Thyroid gland (tissue), 4 donors: ENCODE measurements around the gene AK2. TPM values are rescaled to one million over a fixed set of nuclear protein-coding genes. Genes with fewer than 3 reads are reported as not detected.

Experiments used
- DNase-seq, 2 donors: peaks; one replicate each; pipeline ENCODE4 v3.0.0-alpha.2; 2019
- H3K27ac ChIP-seq, 3 donors: fragments of 200-600 bp; sonication (generic); 1 replicate in 2 of 3; 2 replicates in 1 of 3; pipeline ENCODE4 v1.5.1; 2016 to 2019; ENCODE audit warnings: mild to moderate bottlenecking in 1 of 3, moderate library complexity in 1 of 3
- H3K27me3 ChIP-seq: fragments of 200-600 bp; sonication (generic); one replicate; pipeline ENCODE4 v1.5.1; 2019
- H3K36me3 ChIP-seq, 2 donors: fragments of 200-600 bp; sonication (generic); one replicate each; pipeline ENCODE4 v1.5.1; 2016 to 2019
- H3K4me1 ChIP-seq, 2 donors: fragments of 200-600 bp; sonication (generic); one replicate each; pipeline ENCODE4 v1.5.1; 2017 to 2019
- H3K4me3 ChIP-seq, 3 donors: fragments of 200-600 bp; sonication (generic); replicated peaks in 1 of 3; 1 replicate in 2 of 3; 2 replicates in 1 of 3; pipeline ENCODE4 v1.5.1; 2016; ENCODE audit warnings: mild to moderate bottlenecking in 1 of 3
- H3K9me3 ChIP-seq: fragments of 200-600 bp; sonication (generic); one replicate; pipeline ENCODE4 v1.5.1; 2017
- CTCF ChIP-seq, 6 experiments: fragments of 200-600 bp in 3 of 6; fragments of 450-650 bp in 3 of 6; sonication (generic) in 3 of 6; IDR thresholded peaks; one replicate each; pipeline ENCODE4 v1.5.1; 2016 to 2019; ENCODE audit warnings: antibody characterized with exemption in 6 of 6, mild to moderate bottlenecking in 2 of 6, inconsistent platforms in 1 of 6, moderate library complexity in 1 of 6
- POLR2A ChIP-seq, 2 donors: fragments of 450-650 bp; IDR thresholded peaks; one replicate each; pipeline ENCODE4 v1.6.1; 2017; ENCODE audit warnings: antibody characterized with exemption in 2 of 2, mild to moderate bottlenecking in 2 of 2, moderate library complexity in 1 of 2
- WGBS, 2 donors: methylation state at CpG; one replicate each; pipeline ENCODE4 v1.1.5; 2017; 5-methylcytosine and 5-hydroxymethylcytosine counted together
- intact Hi-C: fragments of 100-400 bp; cut with DNase I; formaldehyde crosslinking; loops from one replicate; pipeline ENCODE4 v1.15.1; 2023
- total RNA-seq, 4 donors: library from RNA; depleted of rRNA; stranded (reverse); fragments of >200 nt; gene quantifications; one replicate each; pipeline ENCODE4 v1.2.3, GENCODE V29; 2016

Gene AK2
- total RNA-seq, 4 donors from 2014 or later: 214 to 308 (median 256) TPM

- Histone ChIP-seq H3K27ac (peak overlapping the region in 2 of 3 donors; percentile 11 to 51), H3K9me3 (no peaks in the 10 kb centered on the region), H3K4me1 (peaks cover 14 to 35% of the 10 kb centered on the region in 2 donors), H3K36me3 (peaks cover 32 to 38% of the 10 kb centered on the region in 2 donors), H3K4me3 (no peak overlapping the region), H3K27me3 (no peaks in the 10 kb centered on the region)
- DNase-seq: no peak
- intact Hi-C loops: no loop called here
- TF ChIP-seq CTCF (IDR thresholded peaks at IDR 0.05) (no peak), POLR2A (IDR thresholded peaks at IDR 0.05) (no peak)
Observed at GRCh38 chr1:33022650-33023200, 14.0 kb downstream of the AK2 start.

GRCh38 chr1:33021567-33022431, 14.9 kb downstream of the AK2 start:
- intact Hi-C loops: no loop called here

GRCh38 chr1:33018112-33018511, 18.6 kb downstream of the AK2 start:
- no peak overlapping the region for H3K4me3 ChIP-seq
- intact Hi-C loops: no loop called here
- H3K4me1 ChIP-seq: peaks cover 0 to 22% of the 10 kb centered on the region in 2 donors
- WGBS, 2 donors: 96% methylated on average over 3 of the region's 3 CpGs
- TF ChIP-seq CTCF (IDR thresholded peaks at IDR 0.05) (no peak), POLR2A (IDR thresholded peaks at IDR 0.05) (no peak)
- H3K36me3 ChIP-seq: peaks cover 39 to 41% of the 10 kb centered on the region in 2 donors
- no peak overlapping the region for H3K27ac ChIP-seq
- no peaks in the 10 kb centered on the region for H3K9me3 ChIP-seq
- no peak for DNase-seq
- H3K27me3 ChIP-seq: no peaks in the 10 kb centered on the region

More at GRCh38 chr1:33021567-33022431, 14.9 kb downstream of the AK2 start:
- no peaks in the 10 kb centered on the region for H3K9me3 ChIP-seq
- H3K27me3 ChIP-seq: no peaks in the 10 kb centered on the region
- DNase-seq: no peak
- peaks cover 33 to 38% of the 10 kb centered on the region in 2 donors for H3K36me3 ChIP-seq
- 92 to 93% methylated on average over 4 of the region's 4 CpGs for WGBS, 2 donors
- no peak overlapping the region for H3K4me3 ChIP-seq
- TF ChIP-seq CTCF (IDR thresholded peaks at IDR 0.05) (no peak), POLR2A (IDR thresholded peaks at IDR 0.05) (no peak)
- peaks cover 11 to 37% of the 10 kb centered on the region in 2 donors for H3K4me1 ChIP-seq
- H3K27ac ChIP-seq: no peak overlapping the region

GRCh38 chr1:33017175-33017574, 19.5 kb downstream of the AK2 start:
- Histone ChIP-seq H3K4me1 (peaks cover 2 to 23% of the 10 kb centered on the region in 2 donors), H3K9me3 (no peaks in the 10 kb centered on the region), H3K27me3 (no peaks in the 10 kb centered on the region), H3K27ac (peak overlapping the region in 1 of 3 donors; percentile 11), H3K36me3 (peaks cover 44 to 48% of the 10 kb centered on the region in 2 donors), H3K4me3 (no peak overlapping the region)
- WGBS, 2 donors: 81 to 90% methylated on average over 2 of the region's 2 CpGs
- TF ChIP-seq POLR2A (IDR thresholded peaks at IDR 0.05) (no peak), CTCF (IDR thresholded peaks at IDR 0.05) (no peak)
- intact Hi-C loops: no loop called here
- DNase-seq: no peak

- no peak overlapping the region for H3K4me3 ChIP-seq
- H3K36me3 ChIP-seq: peaks cover 26 to 32% of the 10 kb centered on the region in 2 donors
- H3K4me1 ChIP-seq: peaks cover 19 to 43% of the 10 kb centered on the region in 2 donors
- intact Hi-C loops: no loop called here
- 85 to 90% methylated on average over 2 of the region's 2 CpGs for WGBS, 2 donors
- H3K27me3 ChIP-seq: no peaks in the 10 kb centered on the region
- DNase-seq: no peak
- TF ChIP-seq POLR2A (IDR thresholded peaks at IDR 0.05) (no peak), CTCF (IDR thresholded peaks at IDR 0.05) (no peak)
- H3K9me3 ChIP-seq: no peaks in the 10 kb centered on the region
- peak overlapping the region in 2 of 3 donors; percentile 19 to 33 for H3K27ac ChIP-seq
Observed at GRCh38 chr1:33015216-33015615, 21.5 kb downstream of the AK2 start.
